ENCODE results near the gene YKT6.
A peak's percentile ranks its signal among the peaks of the same experiment; 100 is the strongest.

The YKT6 gene

DNA sequence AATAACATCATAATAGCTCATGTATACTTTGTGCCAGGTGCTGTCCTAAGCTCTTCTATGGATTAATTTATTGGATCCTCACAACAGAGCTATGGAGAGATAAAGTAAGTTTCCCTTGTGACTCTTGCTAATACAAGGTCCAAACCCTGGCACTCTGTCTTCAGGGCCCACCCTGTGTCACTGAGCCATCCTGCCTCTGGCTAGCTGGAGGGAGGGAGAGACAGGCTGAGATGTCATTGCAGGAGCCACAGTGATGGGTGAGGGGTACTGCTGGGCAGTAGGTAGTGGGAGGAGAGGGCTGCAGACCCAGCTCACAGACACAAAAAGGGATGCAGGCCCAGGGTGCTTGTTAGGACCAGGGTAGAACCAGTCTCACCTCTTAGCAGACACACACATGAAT lies 28.4 kb upstream of the YKT6 start:
- Histone ChIP-seq H3K27ac (ENCODE audit: extremely low read depth, low read depth, low read length) (no peak overlapping the region), H3K4me1 (ENCODE audit: control insufficient read depth, insufficient read depth, low read length) (0 out of 2 replicates have a peak, but pooled peaks cover 1% of the 10 kb centered on the region), H3K4me3 (ENCODE audit: low read depth, low read length) (no peak overlapping the region), H3K9me3 (ENCODE audit: control insufficient read depth, insufficient read depth, low read depth, low read length) (no peaks in the 10 kb centered on the region), H3K36me3 (ENCODE audit: control insufficient read depth in 2 of 2, insufficient read depth in 1 of 2, low read length in 2 of 2) (no peaks in the 10 kb centered on the region)
- ChIA-PET CTCF (interaction anchor here (0.7 to 1.0 kb wide), 2 partner anchors 69 to 84 kb away, joined by 3 read pairs; no protein-coding TSS in a partner anchor), POLR2A (no interaction called here)
- no peak for TF ChIP-seq ZNF555 (tag by site-specific recombination; conservative IDR thresholded peaks at IDR 0.05)
- TF ChIP-seq, protein P1, sequence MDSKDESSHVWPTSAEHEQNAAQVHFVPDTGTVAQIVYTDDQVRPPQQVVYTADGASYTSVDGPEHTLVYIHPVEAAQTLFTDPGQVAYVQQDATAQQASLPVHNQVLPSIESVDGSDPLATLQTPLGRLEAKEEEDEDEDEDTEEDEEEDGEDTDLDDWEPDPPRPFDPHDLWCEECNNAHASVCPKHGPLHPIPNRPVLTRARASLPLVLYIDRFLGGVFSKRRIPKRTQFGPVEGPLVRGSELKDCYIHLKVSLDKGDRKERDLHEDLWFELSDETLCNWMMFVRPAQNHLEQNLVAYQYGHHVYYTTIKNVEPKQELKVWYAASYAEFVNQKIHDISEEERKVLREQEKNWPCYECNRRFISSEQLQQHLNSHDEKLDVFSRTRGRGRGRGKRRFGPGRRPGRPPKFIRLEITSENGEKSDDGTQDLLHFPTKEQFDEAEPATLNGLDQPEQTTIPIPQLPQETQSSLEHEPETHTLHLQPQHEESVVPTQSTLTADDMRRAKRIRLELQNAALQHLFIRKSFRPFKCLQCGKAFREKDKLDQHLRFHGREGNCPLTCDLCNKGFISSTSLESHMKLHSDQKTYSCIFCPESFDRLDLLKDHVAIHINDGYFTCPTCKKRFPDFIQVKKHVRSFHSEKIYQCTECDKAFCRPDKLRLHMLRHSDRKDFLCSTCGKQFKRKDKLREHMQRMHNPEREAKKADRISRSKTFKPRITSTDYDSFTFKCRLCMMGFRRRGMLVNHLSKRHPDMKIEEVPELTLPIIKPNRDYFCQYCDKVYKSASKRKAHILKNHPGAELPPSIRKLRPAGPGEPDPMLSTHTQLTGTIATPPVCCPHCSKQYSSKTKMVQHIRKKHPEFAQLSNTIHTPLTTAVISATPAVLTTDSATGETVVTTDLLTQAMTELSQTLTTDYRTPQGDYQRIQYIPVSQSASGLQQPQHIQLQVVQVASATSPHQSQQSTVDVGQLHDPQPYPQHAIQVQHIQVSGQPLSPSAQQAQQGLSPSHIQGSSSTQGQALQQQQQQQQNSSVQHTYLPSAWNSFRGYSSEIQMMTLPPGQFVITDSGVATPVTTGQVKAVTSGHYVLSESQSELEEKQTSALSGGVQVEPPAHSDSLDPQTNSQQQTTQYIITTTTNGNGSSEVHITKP (tag by site-specific recombination; IDR thresholded peaks at IDR 0.05) = no peak
- no peak for TF ChIP-seq HOXA7 (CRISPR knock-in tag; IDR thresholded peaks at IDR 0.05; ENCODE audit: borderline replicate concordance)
- no peak for TF ChIP-seq ZNF10 (tag by site-specific recombination; IDR thresholded peaks at IDR 0.05)
- TF ChIP-seq, protein P2, sequence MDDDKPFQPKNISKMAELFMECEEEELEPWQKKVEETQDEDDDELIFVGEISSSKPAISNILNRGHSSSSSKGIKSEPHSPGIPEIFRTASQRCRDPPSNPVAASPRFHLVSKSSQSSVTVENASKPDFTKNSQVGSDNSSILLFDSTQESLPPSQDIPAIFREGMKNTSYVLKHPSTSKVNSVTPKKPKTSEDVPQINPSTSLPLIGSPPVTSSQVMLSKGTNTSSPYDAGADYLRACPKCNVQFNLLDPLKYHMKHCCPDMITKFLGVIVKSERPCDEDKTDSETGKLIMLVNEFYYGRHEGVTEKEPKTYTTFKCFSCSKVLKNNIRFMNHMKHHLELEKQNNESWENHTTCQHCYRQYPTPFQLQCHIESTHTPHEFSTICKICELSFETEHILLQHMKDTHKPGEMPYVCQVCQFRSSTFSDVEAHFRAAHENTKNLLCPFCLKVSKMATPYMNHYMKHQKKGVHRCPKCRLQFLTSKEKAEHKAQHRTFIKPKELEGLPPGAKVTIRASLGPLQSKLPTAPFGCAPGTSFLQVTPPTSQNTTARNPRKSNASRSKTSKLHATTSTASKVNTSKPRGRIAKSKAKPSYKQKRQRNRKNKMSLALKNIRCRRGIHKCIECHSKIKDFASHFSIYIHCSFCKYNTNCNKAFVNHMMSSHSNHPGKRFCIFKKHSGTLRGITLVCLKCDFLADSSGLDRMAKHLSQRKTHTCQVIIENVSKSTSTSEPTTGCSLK (tag by site-specific recombination; IDR thresholded peaks at IDR 0.05) = no peak
- TF ChIP-seq ZNF404 (tag by site-specific recombination; IDR thresholded peaks at IDR 0.05) = no peak
- TF ChIP-seq ZNF354C (tag by site-specific recombination; IDR thresholded peaks at IDR 0.05; ENCODE audit: borderline replicate concordance, low read depth) = no peak

DNA sequence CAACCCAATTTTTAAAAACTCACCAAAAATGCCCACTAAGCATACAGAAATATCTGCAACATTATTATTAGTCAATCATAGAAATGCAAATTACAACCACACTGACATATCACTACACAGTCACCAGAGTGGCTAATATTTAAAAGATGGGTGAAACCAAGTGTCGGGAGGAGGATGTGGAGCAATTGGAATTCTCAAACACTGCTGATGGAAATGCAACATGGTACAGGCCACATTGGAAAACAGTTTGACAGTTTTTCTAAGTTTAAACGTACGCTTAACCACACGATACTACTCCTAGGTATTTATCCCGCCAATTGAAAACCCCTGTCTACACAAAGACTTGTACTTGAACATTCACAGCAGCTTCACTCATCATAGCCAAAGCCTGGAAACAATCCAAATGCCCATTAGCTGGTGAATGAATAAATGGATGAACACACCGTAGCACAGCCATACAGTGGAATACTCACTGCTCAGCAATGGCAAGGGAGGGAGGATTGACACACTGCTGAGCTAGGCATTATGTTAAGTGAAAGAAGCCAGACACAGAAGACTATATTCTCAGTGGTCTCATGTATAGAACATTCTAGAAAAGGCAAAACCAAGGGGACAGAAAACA lies 27.9 kb upstream of the YKT6 start:
- no peaks in the 10 kb centered on the region for H3K36me3 ChIP-seq (ENCODE audit: control insufficient read depth in 2 of 2, insufficient read depth in 1 of 2, low read length in 2 of 2)
- no peak overlapping the region for H3K4me3 ChIP-seq (ENCODE audit: low read depth, low read length)
- H3K9me3 ChIP-seq (ENCODE audit: control insufficient read depth, insufficient read depth, low read depth, low read length) = no peaks in the 10 kb centered on the region
- TF ChIP-seq, protein P1 (tag by site-specific recombination; IDR thresholded peaks at IDR 0.05) = peak; percentile 86
- TF ChIP-seq ZFP41 (tag by site-specific recombination; IDR thresholded peaks at IDR 0.05; ENCODE audit: borderline replicate concordance) = no peak
- ChIA-PET POLR2A (no interaction called here), CTCF (interaction anchor here (1.0 kb wide), 1 partner anchor 68 kb away, joined by 3 read pairs; no protein-coding TSS in a partner anchor)
- H3K4me1 ChIP-seq (ENCODE audit: control insufficient read depth, insufficient read depth, low read length) = peaks cover 7% of the 10 kb centered on the region; the same call in 1 of the 2 replicates
- H3K27ac ChIP-seq (ENCODE audit: extremely low read depth, low read depth, low read length) = no peak overlapping the region

DNA sequence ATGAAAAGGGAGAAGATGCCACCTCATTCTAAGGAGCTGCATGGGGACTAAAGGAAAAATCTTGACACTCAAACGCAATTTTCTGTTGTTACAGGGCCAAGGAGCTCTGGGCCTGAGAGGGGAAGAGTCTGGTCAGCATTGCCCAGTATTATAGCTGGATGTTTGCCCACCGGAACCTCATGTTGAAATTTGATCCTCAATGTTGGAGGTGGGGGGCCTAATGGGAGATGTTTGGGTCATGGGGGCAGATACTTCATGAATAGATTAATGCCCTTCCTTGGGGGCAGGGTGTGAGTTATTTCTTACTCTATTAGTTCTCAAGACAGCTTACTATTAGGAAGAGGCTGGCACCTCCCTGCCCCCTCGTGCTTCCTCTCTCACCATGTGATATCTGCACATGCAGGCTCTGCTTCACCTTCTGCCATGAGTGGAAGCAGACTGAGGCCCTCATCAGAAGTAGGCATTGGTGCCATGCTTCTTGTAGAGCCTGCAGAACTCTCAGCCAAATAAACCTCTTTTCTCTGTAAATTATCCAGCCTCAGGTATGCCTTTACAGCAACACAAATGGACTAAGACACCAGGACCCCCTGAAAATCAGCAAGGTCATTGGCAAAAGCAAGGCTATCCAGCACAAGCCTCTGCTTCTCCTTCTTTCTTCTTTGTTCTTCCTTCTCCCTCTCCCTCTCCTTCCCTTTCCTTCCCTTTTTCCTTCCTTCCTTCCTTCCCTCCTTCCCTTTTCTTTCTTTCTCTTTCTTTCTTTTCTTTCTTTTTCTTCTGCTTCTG lies 26.7 kb upstream of the YKT6 start:
- Histone ChIP-seq H3K36me3 (ENCODE audit: control insufficient read depth in 2 of 2, insufficient read depth in 1 of 2, low read length in 2 of 2) (no peaks in the 10 kb centered on the region), H3K4me1 (ENCODE audit: control insufficient read depth, insufficient read depth, low read length) (peaks cover 7% of the 10 kb centered on the region; the same call in 1 of the 2 replicates), H3K9me3 (ENCODE audit: control insufficient read depth, insufficient read depth, low read depth, low read length) (no peaks in the 10 kb centered on the region), H3K27ac (ENCODE audit: extremely low read depth, low read depth, low read length) (no peak overlapping the region), H3K4me3 (ENCODE audit: low read depth, low read length) (no peak overlapping the region)
- POLR2A ChIA-PET = no interaction called here
- CTCF ChIA-PET = no interaction called here
- no peak for TF ChIP-seq ZNF426 (tag by site-specific recombination; IDR thresholded peaks at IDR 0.05)
- TF ChIP-seq, protein P3, sequence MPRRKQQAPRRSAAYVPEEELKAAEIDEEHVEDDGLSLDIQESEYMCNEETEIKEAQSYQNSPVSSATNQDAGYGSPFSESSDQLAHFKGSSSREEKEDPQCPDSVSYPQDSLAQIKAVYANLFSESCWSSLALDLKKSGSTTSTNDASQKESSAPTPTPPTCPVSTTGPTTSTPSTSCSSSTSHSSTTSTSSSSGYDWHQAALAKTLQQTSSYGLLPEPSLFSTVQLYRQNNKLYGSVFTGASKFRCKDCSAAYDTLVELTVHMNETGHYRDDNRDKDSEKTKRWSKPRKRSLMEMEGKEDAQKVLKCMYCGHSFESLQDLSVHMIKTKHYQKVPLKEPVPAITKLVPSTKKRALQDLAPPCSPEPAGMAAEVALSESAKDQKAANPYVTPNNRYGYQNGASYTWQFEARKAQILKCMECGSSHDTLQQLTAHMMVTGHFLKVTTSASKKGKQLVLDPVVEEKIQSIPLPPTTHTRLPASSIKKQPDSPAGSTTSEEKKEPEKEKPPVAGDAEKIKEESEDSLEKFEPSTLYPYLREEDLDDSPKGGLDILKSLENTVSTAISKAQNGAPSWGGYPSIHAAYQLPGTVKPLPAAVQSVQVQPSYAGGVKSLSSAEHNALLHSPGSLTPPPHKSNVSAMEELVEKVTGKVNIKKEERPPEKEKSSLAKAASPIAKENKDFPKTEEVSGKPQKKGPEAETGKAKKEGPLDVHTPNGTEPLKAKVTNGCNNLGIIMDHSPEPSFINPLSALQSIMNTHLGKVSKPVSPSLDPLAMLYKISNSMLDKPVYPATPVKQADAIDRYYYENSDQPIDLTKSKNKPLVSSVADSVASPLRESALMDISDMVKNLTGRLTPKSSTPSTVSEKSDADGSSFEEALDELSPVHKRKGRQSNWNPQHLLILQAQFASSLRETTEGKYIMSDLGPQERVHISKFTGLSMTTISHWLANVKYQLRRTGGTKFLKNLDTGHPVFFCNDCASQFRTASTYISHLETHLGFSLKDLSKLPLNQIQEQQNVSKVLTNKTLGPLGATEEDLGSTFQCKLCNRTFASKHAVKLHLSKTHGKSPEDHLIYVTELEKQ (tag by site-specific recombination; IDR thresholded peaks at IDR 0.05; ENCODE audit: borderline replicate concordance) = no peak
- TF ChIP-seq ZNF366 (tag by site-specific recombination; conservative IDR thresholded peaks at IDR 0.05) = peak; percentile 94
- TF ChIP-seq KLF9 (tag by site-specific recombination; IDR thresholded peaks at IDR 0.05; ENCODE audit: low read depth) = no peak
- no peak for TF ChIP-seq ZNF548 (tag by site-specific recombination; IDR thresholded peaks at IDR 0.05)
- TF ChIP-seq YY1 (tag by site-specific recombination; IDR thresholded peaks at IDR 0.05) = no peak
- no peak for TF ChIP-seq ZNF701 (tag by site-specific recombination; IDR thresholded peaks at IDR 0.05)

All from HEK293 (cell line).